GM12864 (cell line): ENCODE measurements around the gene CLEC11A.

Experiments
- DNase-seq: peaks from one replicate; pipeline ENCODE4 v3.0.0-alpha.2; 2011; ENCODE audit warnings: low read depth
- H3K4me3 ChIP-seq: 2 replicates; pipeline ENCODE4 v1.5.1; 2011; ENCODE audit warnings: mild to moderate bottlenecking, low read depth, low read length, control low read depth
- CTCF ChIP-seq: IDR thresholded peaks from 2 replicates; pipeline ENCODE4 v1.5.1; 2011; ENCODE audit warnings: low read depth, mild to moderate bottlenecking, moderate library complexity, low read length, control low read depth, inconsistent platforms; ENCODE audit errors: missing control alignments

Gene CLEC11A

GRCh38 chr19:50688766-50689165, 34.4 kb upstream of the CLEC11A start:
- TF ChIP-seq CTCF: no peak
- no peak for DNase-seq
- H3K4me3 ChIP-seq: no peak overlapping the region

GRCh38 chr19:50690439-50690838, 32.7 kb upstream of the CLEC11A start:
- TF ChIP-seq CTCF: no peak
- H3K4me3 ChIP-seq: no peak overlapping the region
- no peak for DNase-seq

- TF ChIP-seq CTCF: no peak
- DNase-seq: no peak
- H3K4me3 ChIP-seq: no peak overlapping the region
Measured at GRCh38 chr19:50693064-50693975, 29.8 kb upstream of the CLEC11A start.

- DNase-seq: no peak
- TF ChIP-seq CTCF: no peak
- H3K4me3 ChIP-seq: no peak overlapping the region
Measured at GRCh38 chr19:50694815-50695145, 28.4 kb upstream of the CLEC11A start.

- no peak for DNase-seq
- TF ChIP-seq CTCF: no peak
- H3K4me3 ChIP-seq: no peak overlapping the region
Measured at GRCh38 chr19:50695251-50696093, 27.7 kb upstream of the CLEC11A start.

GRCh38 chr19:50696094-50696483, 27.1 kb upstream of the CLEC11A start:
- DNase-seq: no peak
- no peak for TF ChIP-seq CTCF
- no peak overlapping the region for H3K4me3 ChIP-seq
